HG03432 (cell line): ENCODE results near the gene TRAIP.

Experiments
- ATAC-seq: cut with Tn5 transposase; IDR thresholded peaks from one replicate; pipeline ENCODE4 v1.9.1; 2021; ENCODE audit warnings: mild to moderate bottlenecking, moderate library complexity; ENCODE audit not compliant: unreplicated experiment

The TRAIP gene

DNA sequence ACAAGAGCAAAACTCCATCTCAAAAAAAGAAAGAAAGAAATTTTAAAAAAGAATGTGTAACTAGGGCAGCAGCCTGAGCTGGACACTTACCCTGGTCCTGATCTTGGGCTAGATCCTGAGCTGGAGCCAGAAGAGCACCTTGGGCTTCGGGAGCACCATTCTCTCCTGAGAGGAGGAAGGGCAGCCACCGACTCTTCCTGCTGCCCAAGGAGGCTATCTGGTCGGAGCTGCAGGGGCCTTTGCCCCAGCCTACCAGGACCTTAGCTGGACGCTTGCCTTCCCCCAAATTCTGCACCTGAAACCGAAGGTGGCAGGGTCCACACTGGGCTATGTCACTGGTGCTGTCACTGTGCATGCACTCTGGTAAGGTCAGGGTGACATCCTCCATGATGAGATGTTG is 20.2 kb upstream of the TRAIP start:
- ATAC-seq = no peak

DNA sequence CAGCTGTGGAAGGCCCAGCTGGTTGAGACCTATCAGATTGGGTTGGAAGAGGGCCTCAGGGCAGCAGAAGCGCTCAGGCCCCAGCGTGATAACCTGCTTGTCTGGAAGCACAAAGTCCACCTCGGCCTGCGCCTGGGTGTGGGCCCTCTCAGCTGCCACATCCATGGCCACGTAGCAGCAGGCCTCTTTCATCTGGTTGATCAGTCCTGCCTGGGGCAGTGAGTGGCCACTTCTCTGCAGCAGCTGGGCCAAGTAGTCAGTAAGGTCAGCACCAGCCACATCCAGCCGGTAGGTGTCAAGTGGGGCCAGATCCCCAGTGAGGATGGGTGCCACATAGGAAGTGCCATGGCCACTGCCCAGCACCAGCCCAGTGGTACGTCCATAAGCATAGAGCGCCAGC is 17.3 kb upstream of the TRAIP start:
- no peak for ATAC-seq

DNA sequence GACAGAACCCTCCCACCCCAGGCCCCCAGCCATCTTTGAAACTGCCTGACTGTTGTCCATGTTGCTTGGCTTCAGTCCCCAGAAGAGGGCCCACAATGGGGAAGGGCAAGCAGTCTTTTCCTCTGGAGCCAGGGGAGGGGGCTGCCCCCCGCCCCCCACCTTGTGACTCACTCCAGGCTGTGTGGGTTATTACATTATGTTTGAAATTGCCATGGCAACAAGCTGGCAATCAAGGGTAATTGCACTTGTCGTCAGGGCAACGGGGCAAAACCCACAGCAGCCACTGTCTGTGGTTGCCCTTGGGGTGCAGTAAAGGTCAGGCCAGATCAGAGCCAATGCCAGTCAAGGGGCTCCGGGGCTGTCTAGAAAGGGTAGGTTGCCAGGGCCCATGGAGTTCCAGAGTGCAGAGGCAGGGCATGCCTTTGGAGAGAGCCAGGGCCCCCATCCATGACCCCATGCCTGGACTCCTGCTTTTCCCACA is 16.5 kb upstream of the TRAIP start:
- ATAC-seq = no peak

DNA sequence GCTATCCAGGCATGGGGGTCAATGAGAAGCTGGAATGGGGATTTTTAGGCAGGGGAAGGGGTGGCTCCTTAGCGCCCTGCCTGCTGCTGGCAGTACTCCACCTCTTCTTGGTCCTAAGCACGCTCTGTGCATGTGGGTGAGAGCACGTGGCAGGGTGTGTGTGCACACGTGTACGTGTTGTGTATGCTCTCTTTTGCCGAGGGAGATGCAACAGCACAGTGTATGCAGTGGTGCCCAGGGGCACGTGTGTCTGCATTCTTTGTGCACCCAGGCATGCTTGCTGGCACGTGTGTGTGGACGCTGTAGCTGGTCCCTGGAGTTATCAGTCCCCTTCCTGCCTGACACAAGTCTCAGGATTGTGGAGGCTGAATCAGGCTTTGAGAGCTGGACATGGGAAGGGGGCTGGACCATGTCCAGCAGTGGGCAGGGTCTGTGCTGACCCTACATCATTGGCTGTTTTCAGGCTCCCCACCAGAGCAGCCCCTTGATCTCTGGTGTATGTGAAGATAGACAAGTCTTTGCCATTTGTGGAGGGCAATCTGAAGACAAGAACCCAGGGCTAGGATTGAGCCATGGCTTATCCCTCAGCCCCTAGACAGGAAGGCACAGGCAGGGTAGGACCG is 15.3 kb upstream of the TRAIP start:
- ATAC-seq = no peak

DNA sequence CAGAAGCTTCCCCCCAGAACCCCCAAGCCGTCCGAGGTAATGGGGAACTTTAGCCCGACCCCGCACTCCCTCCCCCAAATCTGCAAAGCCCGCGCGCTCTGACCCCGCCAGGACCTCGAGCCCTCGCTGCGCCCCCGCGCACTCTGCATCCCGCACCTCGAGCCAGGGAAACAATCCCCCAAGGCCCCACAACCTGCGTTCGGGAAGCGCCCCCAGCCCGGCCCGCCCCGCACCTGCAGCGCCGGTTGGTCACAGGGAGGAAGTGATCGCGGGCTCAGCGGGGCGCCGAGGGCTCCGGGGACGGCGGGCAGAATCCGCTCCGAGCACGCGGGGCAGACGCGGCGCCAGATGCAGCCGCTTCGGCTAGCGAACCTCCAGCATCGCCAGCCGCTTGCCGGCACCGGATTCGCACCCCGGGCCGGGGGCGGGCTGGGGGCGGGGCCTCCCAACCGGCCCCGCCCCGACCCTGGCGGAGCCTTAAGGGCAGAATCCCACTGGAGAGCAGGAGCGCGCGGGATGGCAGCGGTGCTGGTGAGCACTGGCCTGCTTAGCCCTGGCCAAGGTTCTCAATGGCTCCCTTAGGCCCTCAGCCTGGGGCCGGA is 13.3 kb upstream of the TRAIP start, which contains the start of gene CAMKV:
Gene CAMKV (minus strand): TSS at position 382 of the 602 bp plus-strand sequence. CDS start 7,518 bp downstream, outside the sequence.
- no peak for ATAC-seq

DNA sequence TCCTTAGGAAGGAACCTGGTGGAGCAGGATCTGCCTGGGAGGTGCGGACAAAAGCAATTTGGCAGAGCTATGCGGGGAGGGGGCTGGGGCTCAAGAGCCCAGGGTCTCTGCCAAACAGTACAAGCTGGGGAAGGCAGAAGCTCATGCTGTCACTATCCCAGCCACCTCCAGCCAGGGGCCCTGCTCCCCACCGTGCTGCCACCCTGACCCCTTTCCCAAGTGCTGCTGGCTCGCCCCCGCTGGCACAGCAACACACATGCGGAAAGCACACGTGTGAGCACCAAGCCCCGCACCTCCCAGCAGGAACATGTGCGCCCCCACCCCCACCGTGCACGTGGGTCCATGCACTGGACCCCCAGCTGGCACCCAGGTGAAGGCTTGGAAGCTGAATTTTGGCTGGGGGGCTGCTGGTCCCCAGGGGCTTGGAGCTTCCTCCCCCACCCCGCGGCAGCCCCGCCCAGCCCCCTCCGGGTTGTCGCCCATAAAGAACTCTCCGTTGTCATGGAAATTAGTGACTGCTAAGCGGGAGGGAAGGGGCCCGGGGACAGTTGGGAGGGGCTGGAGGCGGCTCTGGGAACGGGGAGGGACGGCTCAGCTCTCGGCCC is 12.6 kb upstream of the TRAIP start:
- no peak for ATAC-seq

DNA sequence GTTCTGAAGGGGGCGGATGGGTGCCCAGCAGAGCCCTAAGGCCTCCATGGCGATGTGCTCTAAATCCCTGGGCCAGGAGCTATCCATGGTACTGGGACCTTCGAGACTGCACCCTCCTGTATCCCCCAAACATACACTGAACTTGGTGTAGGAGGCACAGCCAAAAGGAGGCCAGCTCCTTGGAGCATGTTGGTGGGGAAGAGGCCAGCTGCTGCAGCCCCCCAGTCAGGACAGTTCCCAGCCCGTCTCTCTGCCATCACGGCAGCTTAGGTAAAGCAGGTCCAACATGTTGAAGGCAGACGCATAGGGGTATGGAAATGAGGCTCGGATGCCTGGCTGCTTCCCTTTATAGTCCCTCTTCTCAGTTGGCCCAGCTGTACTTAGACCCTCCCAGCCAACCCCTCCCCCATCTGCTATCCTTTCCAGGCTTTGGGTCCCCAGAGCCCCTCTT is 11.5 kb upstream of the TRAIP start:
- no peak for ATAC-seq

DNA sequence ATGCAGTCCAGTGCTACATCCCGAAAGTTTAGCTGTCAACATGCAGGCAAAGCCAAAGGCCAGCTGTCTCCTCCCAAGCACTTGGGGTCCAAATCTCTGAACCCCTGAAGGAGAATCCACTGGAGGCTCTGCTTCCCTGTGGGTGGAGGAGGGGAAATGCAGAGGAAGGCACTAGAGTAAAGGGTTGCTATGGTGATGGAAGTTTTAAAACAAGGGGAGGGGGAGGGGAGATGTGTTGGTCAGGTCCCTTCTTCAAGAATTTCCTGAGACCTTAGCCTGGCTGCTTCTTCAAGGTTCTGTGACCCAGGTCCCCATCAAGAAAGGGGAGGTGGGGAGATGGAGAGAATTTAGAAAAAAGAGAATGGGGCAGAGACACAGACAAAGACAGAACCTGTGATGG is 11.0 kb upstream of the TRAIP start:
- ATAC-seq = no peak

DNA sequence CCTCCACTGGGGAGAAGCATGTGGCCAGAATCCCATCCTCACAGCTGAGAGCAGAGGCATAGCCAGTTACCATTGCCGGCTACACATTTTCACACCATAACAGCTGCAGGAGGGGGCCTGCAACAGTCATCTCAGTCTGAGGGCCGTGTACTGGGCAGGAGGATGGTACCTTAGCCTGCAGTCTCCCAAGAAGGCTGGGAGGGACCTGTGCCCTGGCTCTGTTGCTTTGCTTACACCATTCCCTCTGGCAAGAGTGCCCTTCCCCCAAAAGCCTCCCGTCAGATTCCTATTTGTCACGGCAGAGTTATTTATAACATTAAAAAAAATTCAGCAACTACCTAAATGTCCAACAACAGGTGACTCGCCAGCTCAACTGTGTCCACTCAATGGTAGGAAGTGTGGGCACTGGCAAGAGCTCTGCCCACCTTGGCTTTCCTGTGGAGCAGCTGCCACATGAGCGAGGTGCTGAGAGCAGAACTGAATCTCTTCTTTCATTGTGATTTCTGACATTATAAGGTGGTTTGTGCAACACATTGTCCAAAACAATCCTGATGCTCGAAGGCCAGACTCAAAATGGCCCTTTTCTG is 8.9 kb upstream of the TRAIP start:
- no peak for ATAC-seq

DNA sequence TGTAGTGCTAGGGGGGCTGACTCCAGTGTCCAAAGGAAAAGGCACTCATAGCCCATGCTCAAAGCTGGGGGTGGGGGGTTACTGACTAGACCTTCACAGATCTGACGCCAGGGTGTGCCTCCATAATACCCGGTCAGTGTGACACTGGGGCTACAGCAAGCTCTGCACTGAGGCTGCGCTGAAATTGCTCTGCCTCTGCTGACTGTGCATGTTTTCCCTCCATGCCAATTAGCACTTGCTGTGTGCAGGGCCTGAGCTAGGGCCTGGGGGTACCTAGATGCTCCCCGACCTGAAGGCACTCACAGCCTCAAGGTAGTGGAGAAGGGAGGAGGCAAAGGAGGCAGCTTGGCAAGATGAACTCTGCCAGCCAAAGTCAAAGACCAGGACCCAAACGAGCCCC is 8.1 kb upstream of the TRAIP start:
- no peak for ATAC-seq

DNA sequence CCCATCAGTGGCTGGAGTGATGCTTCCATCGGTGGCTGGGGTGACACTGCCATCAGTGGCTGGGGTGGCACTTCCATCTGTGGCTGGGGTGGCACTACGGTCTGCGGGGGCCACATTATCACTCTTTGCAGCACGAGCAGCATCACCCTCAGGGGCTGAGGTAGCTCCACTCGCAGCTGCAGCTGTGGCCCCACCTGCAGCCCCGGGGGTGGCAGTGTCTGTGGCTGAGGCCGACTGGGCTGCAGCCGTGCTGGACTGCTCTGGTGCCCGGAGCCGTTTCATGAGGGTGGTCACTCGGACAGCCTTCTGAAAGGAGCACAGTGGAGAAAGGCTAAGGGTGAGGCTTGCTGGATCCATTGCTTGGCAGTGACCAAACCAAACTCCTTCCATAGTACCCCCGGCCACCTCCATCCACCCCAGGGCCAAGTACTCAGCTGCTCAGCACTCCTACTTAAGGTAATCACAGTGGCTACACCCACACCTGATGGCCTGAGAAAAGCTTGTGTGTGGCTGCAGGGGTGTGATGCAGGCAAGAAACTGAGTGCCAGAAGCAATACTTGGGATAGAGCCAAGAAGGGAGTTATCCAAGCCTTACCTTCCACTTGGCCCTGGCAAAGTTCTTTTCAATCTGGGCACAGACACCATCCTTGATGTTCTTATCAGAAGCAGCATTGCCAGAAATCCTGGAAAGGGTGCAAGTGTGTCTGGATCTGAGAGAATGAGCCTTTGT is 3.4 kb upstream of the TRAIP start:
- ATAC-seq = no peak

DNA sequence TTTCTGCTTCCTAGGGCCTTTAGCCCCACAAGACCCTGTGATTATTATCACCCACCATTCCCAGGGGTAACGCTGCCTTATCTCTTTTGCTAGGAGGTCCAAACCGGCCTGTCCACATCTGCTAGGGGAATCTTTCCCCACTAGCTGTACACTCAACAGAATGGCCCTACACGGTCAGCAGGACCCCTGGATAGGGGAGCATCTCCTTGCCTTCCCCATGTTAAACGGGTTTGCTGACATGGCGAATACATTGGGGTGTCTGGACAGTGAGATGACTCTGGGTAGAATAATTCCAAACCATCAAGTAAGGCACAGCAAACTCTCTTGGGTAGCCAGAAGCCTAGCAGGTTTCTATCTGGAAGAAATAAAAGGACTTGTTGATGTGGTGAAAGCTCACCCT is 702 bp downstream of the TRAIP start:
- no peak for ATAC-seq

DNA sequence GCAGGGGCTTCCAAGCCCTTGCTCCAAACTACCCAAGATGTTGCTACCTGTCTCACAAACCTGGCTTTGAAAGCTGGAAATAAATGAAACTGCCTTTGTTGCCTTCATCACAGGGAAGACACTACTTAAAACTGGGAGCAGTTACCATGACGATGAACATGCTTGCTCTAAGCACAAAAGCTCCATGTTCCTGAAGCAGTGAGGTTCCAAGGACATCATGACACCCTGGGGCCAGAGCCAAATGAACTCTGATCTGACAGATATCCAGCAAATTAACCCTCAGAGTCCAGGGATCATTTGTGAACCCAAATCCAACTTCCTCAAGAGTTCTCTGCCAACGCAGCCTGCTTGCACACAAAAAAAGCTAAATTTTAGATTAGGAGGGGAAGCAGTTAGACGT is 10.7 kb downstream of the TRAIP start:
- no peak for ATAC-seq

DNA sequence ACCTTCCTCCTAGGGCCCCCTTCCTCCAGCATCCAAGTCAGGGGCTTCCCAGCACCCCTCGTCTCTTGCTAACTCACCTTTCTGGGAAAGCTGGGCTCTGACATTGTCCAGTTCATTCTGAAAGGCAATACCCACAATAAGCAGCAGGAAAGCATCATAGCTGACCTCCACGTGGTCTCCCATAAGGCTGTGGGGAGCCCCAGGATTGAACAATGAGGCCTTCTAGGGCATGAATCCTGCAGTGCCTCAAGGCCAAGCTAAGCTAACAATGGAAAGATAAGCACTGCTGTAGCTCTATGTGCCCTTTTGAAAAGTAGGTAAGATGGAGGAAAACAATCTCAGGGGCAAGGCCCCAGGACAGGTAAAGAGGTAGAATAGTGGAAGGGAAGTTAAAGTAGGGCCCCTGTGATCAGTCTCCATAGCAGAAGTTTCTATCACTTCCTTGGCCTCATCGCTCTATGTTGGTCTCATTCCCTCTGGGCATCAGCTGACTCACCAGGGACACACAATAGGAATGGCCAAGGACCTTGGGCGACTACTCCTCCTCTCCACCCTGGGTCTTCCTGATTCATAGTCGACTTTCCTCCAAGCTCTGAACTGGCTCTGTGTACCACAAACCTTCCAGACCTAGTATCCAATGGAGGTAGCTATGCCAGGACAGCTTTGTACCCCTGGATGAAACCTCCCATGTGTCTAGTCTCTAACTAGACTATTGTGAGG is 11.7 kb downstream of the TRAIP start:
- ATAC-seq = no peak

DNA sequence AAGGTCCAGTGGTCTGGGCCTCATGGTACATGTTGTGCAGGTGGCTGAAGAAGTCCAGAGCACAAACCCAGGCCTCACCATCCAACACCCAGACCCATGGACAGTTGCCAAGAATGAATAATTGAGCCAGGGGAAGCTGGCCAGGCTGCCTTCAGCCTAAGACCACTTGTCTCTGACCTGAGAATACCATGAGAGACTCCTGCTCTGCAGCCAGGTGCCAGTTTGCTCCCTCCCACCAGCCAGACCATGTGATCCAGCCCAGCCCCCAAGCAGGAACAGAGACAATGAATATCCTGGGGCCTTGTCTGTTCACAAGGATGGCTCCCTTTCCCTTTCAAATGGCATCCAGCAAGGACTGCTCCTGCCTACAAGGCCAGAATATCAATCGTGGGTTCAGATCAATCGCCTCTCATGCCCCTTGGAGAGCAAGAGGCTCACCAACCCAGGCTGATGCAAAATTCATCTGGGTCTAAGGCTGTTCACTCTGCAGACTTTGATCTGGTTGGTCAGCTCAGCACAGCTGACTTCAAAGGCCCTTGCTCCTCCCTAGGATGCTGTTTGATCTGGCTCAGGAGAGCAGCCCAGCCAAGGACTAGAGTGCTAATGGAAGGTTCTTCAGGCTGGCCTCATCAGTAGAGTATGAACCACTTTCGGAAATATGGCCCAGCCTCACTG is 13.4 kb downstream of the TRAIP start:
- ATAC-seq = no peak

DNA sequence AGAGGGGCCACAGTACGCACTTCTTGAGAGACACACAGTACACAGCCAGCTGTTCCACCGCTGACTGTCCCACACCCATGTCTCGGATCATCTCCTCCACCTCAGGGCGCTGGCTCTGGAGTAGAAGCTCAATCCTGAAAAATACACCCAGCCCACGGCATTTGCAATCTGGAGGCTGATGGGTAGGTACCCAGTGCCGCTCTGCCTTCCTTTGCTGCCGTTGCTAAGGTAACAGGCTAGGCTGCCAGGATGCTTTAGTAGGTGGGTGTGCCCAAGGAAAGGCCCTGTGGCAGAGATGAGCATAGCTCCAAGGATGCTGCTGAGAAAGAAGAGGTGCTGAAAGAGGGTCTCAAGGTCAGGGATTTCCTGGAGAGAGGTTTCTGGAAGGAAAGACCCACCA is 14.6 kb downstream of the TRAIP start:
- no peak for ATAC-seq

DNA sequence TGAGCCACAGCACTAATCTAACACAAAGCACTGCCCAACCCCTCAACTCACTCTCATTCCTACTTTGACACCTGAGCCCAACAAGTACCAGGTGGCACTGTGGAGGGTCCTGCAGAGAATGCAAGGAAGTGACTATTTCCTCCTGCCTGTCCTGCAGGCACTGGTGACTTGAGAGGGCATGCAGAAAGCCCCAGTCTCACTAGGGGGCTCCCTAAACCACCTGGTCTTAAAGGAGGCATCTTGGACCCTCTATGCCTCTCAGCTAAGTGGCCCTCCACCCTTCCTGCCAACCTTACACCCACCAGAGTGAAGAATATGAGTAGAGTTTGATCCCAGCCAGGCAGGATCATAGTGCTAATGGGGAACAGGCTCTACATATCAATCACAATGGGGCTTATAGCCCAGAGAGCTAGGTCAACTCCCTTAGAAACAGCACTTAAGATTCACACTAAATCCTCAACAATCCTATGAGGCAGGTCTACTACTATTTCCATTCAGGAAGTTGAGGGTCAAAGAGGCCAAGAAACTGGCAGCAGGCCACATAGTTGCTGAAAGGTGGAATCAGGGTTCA is 15.2 kb downstream of the TRAIP start:
- no peak for ATAC-seq

DNA sequence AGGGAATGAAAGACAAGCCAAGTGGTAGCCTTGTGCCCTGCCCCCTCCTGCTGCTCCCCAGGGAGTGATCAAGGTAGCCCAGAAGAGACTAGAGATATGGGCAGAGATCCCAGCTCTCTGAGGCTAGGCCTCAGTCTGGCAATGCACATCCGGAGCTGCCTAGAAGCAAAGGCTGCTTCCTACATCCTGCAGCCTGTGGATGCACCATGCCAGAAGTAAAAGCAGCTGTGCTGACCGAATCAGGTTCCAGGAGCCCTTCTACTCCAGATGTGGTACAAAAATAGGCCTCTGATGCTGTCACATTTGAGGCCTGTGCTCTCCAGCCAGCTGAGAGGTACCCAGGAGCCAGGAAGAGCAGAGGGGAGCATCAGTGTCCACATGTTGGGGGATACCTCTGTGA is 16.0 kb downstream of the TRAIP start:
- no peak for ATAC-seq

DNA sequence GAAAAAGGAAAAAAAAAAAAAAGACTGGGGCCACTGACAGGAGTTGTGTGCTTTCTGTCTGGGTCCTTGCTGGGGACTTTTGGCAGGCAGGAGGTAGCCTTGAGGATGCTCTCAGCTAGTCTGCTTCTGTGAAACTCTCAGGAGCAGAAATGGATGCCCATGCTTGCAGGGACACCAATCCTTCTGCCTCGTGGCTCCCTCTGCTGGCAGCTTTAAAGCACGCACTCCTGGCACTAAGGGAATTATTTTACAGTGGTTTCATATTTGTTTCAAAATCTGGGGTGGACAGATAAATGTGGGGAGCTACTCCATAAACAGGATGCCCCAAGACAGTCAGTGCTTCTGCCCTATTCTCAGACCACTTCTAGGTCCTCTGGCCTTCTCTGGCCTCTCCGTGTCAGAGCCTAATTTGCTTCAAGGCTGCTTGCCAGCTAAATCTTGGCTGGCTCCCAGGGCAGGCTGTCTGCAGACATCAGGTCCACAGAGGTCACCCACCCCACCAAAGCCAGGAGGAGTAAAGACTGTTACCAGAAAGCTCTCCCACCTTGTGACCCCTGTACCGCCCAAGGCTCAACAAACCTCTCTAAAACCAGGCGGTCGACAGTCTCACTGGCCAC is 17.1 kb downstream of the TRAIP start:
- no peak for ATAC-seq
